ENCODE results near the gene SCYGR2. TPM values are rescaled to one million over a fixed set of nuclear protein-coding genes. Genes with fewer than 3 reads are reported as not detected.
"Not testable (repeated sequence)": the region's sequence is repeated elsewhere in the genome, so short reads cannot be mapped to it uniquely, and the experiment has no call there.

The SCYGR2 gene
- total RNA-seq (not detected), polyA plus RNA-seq (ENCODE audit: insufficient read length in 2 of 2) (not detected)
- long read RNA-seq, donor 1: 0 reads
- long read RNA-seq, donor 2, partial matches to known transcripts: 0 of 1 reads
- long read RNA-seq, donor 2, other reads (novel, unspliced or antisense): 0 of 1 reads
- long read RNA-seq, donor 3: 0 reads
- long read RNA-seq, donor 4: 0 reads

- not testable (repeated sequence) for H3K36me3 ChIP-seq (ENCODE audit: control insufficient read depth, insufficient read depth, low read length); H3K27ac ChIP-seq (ENCODE audit: low read depth, low read length); H3K9me3 ChIP-seq (ENCODE audit: control insufficient read depth, insufficient read depth, low read length); H3K4me3 ChIP-seq (ENCODE audit: low read depth, low read length); DNase-seq (ENCODE audit: low read depth in 4 of 6, low spot score in 6 of 6); H3K27me3 ChIP-seq (ENCODE audit: control insufficient read depth, insufficient read depth, low read length); H3K4me1 ChIP-seq (ENCODE audit: control insufficient read depth, insufficient read depth, low read length)
- 82% methylated on average over 12 of the region's 16 CpGs for WGBS (ENCODE audit: insufficient coverage)
Observed at GRCh38 chr2:227598835-227599503, at the start of gene SCYGR2. Gene SCYGR2 (plus strand): TSS chr2:227598893. CDS start chr2:227598893, 0 bp downstream.

- Histone ChIP-seq H3K27ac (ENCODE audit: low read depth, low read length) (no peak overlapping the region), H3K27me3 (ENCODE audit: control insufficient read depth, insufficient read depth, low read length) (no peaks in the 10 kb centered on the region), H3K4me1 (ENCODE audit: control insufficient read depth, insufficient read depth, low read length) (no peaks in the 10 kb centered on the region), H3K4me3 (ENCODE audit: low read depth, low read length) (no peak overlapping the region), H3K36me3 (ENCODE audit: control insufficient read depth, insufficient read depth, low read length) (peaks cover 2% of the 10 kb centered on the region), H3K9me3 (ENCODE audit: control insufficient read depth, insufficient read depth, low read length) (no peaks in the 10 kb centered on the region)
- no peak for DNase-seq (ENCODE audit: low read depth in 4 of 6, low spot score in 6 of 6)
- 91% methylated on average over 2 of the region's 3 CpGs for WGBS (ENCODE audit: insufficient coverage)
Observed at GRCh38 chr2:227551836-227552235, 46.9 kb upstream of the SCYGR2 start.

GRCh38 chr2:227562581-227562980, 36.1 kb upstream of the SCYGR2 start:
- Histone ChIP-seq H3K36me3 (ENCODE audit: control insufficient read depth, insufficient read depth, low read length) (no peaks in the 10 kb centered on the region), H3K27me3 (ENCODE audit: control insufficient read depth, insufficient read depth, low read length) (no peaks in the 10 kb centered on the region), H3K4me3 (ENCODE audit: low read depth, low read length) (no peak overlapping the region), H3K4me1 (ENCODE audit: control insufficient read depth, insufficient read depth, low read length) (no peaks in the 10 kb centered on the region), H3K9me3 (ENCODE audit: control insufficient read depth, insufficient read depth, low read length) (no peaks in the 10 kb centered on the region), H3K27ac (ENCODE audit: low read depth, low read length) (no peak overlapping the region)
- no peak for DNase-seq (ENCODE audit: low read depth in 4 of 6, low spot score in 6 of 6)

GRCh38 chr2:227565080-227565479, 33.6 kb upstream of the SCYGR2 start:
- WGBS (ENCODE audit: insufficient coverage): 100% methylated on average over 1 of the region's 1 CpG
- H3K27me3 ChIP-seq (ENCODE audit: control insufficient read depth, insufficient read depth, low read length): no peaks in the 10 kb centered on the region

GRCh38 chr2:227566012-227566411, 32.7 kb upstream of the SCYGR2 start:
- WGBS (ENCODE audit: insufficient coverage): 7% methylated on average over 1 of the region's 3 CpGs

More at GRCh38 chr2:227565080-227565479, 33.6 kb upstream of the SCYGR2 start:
- H3K4me3 ChIP-seq (ENCODE audit: low read depth, low read length): no peak overlapping the region
- H3K4me1 ChIP-seq (ENCODE audit: control insufficient read depth, insufficient read depth, low read length): no peaks in the 10 kb centered on the region
- H3K9me3 ChIP-seq (ENCODE audit: control insufficient read depth, insufficient read depth, low read length): no peaks in the 10 kb centered on the region
- no peaks in the 10 kb centered on the region for H3K36me3 ChIP-seq (ENCODE audit: control insufficient read depth, insufficient read depth, low read length)
- DNase-seq (ENCODE audit: low read depth in 4 of 6, low spot score in 6 of 6): no peak
- no peak overlapping the region for H3K27ac ChIP-seq (ENCODE audit: low read depth, low read length)

DNA sequence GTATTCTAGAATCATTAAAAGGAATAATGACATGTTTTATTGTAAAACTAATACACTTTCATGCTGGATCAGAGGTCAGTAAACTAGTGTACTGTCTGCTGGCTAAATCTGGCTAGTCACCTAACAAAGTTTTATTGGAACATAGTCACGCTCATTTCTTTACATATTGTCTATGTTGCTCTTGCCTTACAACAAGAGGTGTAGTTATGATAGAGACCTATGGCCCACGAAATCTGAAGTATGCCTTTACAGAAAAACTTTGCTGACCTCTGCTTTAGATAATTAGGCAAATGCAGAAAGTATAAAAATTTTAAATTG, 29.9 kb upstream of the SCYGR2 start:
- WGBS (ENCODE audit: insufficient coverage): 100% methylated on average over 1 of the region's 2 CpGs
- DNase-seq (ENCODE audit: low read depth in 4 of 6, low spot score in 6 of 6): no peak
- no peaks in the 10 kb centered on the region for H3K27me3 ChIP-seq (ENCODE audit: control insufficient read depth, insufficient read depth, low read length)

More at GRCh38 chr2:227566012-227566411, 32.7 kb upstream of the SCYGR2 start:
- no peak for DNase-seq (ENCODE audit: low read depth in 4 of 6, low spot score in 6 of 6)
- Histone ChIP-seq H3K4me1 (ENCODE audit: control insufficient read depth, insufficient read depth, low read length) (no peaks in the 10 kb centered on the region), H3K9me3 (ENCODE audit: control insufficient read depth, insufficient read depth, low read length) (no peaks in the 10 kb centered on the region), H3K27me3 (ENCODE audit: control insufficient read depth, insufficient read depth, low read length) (no peaks in the 10 kb centered on the region), H3K4me3 (ENCODE audit: low read depth, low read length) (no peak overlapping the region), H3K27ac (ENCODE audit: low read depth, low read length) (no peak overlapping the region), H3K36me3 (ENCODE audit: control insufficient read depth, insufficient read depth, low read length) (no peaks in the 10 kb centered on the region)

GRCh38 chr2:227570615-227571014, 28.1 kb upstream of the SCYGR2 start:
- H3K4me1 ChIP-seq (ENCODE audit: control insufficient read depth, insufficient read depth, low read length): no peaks in the 10 kb centered on the region
- no peak overlapping the region for H3K27ac ChIP-seq (ENCODE audit: low read depth, low read length)
- H3K4me3 ChIP-seq (ENCODE audit: low read depth, low read length): no peak overlapping the region
- no peaks in the 10 kb centered on the region for H3K27me3 ChIP-seq (ENCODE audit: control insufficient read depth, insufficient read depth, low read length)
- DNase-seq (ENCODE audit: low read depth in 4 of 6, low spot score in 6 of 6): no peak
- no peaks in the 10 kb centered on the region for H3K9me3 ChIP-seq (ENCODE audit: control insufficient read depth, insufficient read depth, low read length)
- H3K36me3 ChIP-seq (ENCODE audit: control insufficient read depth, insufficient read depth, low read length): no peaks in the 10 kb centered on the region
- WGBS (ENCODE audit: insufficient coverage): 70% methylated on average over 1 of the region's 1 CpG

More for the DNA sequence above, 29.9 kb upstream of the SCYGR2 start:
- Histone ChIP-seq H3K27ac (ENCODE audit: low read depth, low read length) (no peak overlapping the region), H3K36me3 (ENCODE audit: control insufficient read depth, insufficient read depth, low read length) (no peaks in the 10 kb centered on the region), H3K4me3 (ENCODE audit: low read depth, low read length) (no peak overlapping the region), H3K9me3 (ENCODE audit: control insufficient read depth, insufficient read depth, low read length) (no peaks in the 10 kb centered on the region), H3K4me1 (ENCODE audit: control insufficient read depth, insufficient read depth, low read length) (no peaks in the 10 kb centered on the region)

- no peak for DNase-seq (ENCODE audit: low read depth in 4 of 6, low spot score in 6 of 6)
- H3K9me3 ChIP-seq (ENCODE audit: control insufficient read depth, insufficient read depth, low read length): no peaks in the 10 kb centered on the region
- H3K27ac ChIP-seq (ENCODE audit: low read depth, low read length): no peak overlapping the region
- no peaks in the 10 kb centered on the region for H3K4me1 ChIP-seq (ENCODE audit: control insufficient read depth, insufficient read depth, low read length)
- H3K36me3 ChIP-seq (ENCODE audit: control insufficient read depth, insufficient read depth, low read length): no peaks in the 10 kb centered on the region
- no peaks in the 10 kb centered on the region for H3K27me3 ChIP-seq (ENCODE audit: control insufficient read depth, insufficient read depth, low read length)
- H3K4me3 ChIP-seq (ENCODE audit: low read depth, low read length): no peak overlapping the region
Observed at GRCh38 chr2:227576110-227576509, 22.6 kb upstream of the SCYGR2 start.

DNA sequence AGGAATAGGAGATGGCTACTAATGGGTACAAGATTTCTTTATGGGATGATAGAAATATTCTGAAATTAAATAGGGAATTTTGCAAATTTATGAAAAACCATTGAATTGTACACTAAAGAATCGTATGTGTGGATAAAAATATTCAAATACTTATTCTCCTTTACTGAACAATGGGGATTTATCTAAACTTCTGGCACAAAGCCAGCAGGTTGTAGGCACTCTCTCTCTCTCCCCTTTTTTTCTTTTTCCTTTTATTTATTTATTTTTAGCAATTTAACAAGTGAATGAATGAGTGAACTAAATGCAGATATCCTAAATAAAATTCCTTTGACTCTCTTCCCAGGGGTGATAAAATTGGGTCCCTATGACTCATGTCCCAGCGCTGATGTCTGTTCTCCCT, 21.9 kb upstream of the SCYGR2 start:
- WGBS (ENCODE audit: insufficient coverage): 91% methylated on average over 1 of the region's 2 CpGs

DNA sequence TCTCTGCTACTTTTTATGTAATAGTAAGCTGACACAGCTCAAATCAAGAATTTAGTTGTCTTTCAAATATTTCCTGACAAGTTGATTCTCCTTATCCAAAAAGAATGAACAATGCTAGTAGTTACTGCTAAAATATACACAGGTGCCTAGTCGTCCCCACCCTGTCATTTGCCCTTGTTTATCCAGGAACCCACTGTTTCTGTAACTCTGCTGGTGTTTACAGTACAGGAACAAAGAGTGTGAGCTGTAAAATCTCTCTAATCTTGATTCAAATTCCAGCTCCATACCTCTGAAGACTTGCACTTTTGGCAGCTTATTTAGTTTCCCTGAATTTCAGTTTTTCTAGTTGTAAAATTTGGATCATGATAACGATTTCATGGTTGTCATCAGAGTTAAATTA, 21.1 kb upstream of the SCYGR2 start:
- Histone ChIP-seq H3K36me3 (ENCODE audit: control insufficient read depth, insufficient read depth, low read length) (no peaks in the 10 kb centered on the region), H3K4me1 (ENCODE audit: control insufficient read depth, insufficient read depth, low read length) (no peaks in the 10 kb centered on the region), H3K9me3 (ENCODE audit: control insufficient read depth, insufficient read depth, low read length) (no peaks in the 10 kb centered on the region), H3K4me3 (ENCODE audit: low read depth, low read length) (no peak overlapping the region), H3K27me3 (ENCODE audit: control insufficient read depth, insufficient read depth, low read length) (no peaks in the 10 kb centered on the region), H3K27ac (ENCODE audit: low read depth, low read length) (no peak overlapping the region)
- no peak for DNase-seq (ENCODE audit: low read depth in 4 of 6, low spot score in 6 of 6)
- no CpG with 5 or more reads among the region's 2 CpGs for WGBS (ENCODE audit: insufficient coverage)

More for the DNA sequence above, 21.9 kb upstream of the SCYGR2 start:
- H3K4me1 ChIP-seq (ENCODE audit: control insufficient read depth, insufficient read depth, low read length): no peaks in the 10 kb centered on the region
- H3K27me3 ChIP-seq (ENCODE audit: control insufficient read depth, insufficient read depth, low read length): no peaks in the 10 kb centered on the region
- H3K36me3 ChIP-seq (ENCODE audit: control insufficient read depth, insufficient read depth, low read length): no peaks in the 10 kb centered on the region
- no peak for DNase-seq (ENCODE audit: low read depth in 4 of 6, low spot score in 6 of 6)
- no peak overlapping the region for H3K4me3 ChIP-seq (ENCODE audit: low read depth, low read length)
- no peaks in the 10 kb centered on the region for H3K9me3 ChIP-seq (ENCODE audit: control insufficient read depth, insufficient read depth, low read length)
- H3K27ac ChIP-seq (ENCODE audit: low read depth, low read length): no peak overlapping the region
